NCI-H460 (cell line): ENCODE measurements around the gene MAP1A. TPM values are rescaled to one million over a fixed set of nuclear protein-coding genes. Genes with fewer than 3 reads are reported as not detected.

Source experiments
- total RNA-seq: library from RNA; depleted of rRNA; stranded (reverse); fragments of >200 nt; shearing (Covaris generic); gene quantifications from 2 replicates; pipeline ENCODE4 v1.2.3, GENCODE V29; 2014; rRNA removed

The MAP1A gene
- total RNA-seq, 1 experiment from 2014 or later: 7.7 TPM

Other genes starting within 250 kb of the MAP1A start
- not detected in 2 replicates for gene TGM7, start 215.4 kb upstream of the MAP1A start, total RNA-seq
- 10.0 and 11.8 TPM in 2 replicates for gene LCMT2, start 187.0 kb upstream of the MAP1A start, total RNA-seq
- gene ZSCAN29, start 146.6 kb upstream of the MAP1A start, total RNA-seq: 38.6 and 44.2 TPM in 2 replicates
- gene TUBGCP4, start 146.5 kb upstream of the MAP1A start, total RNA-seq: 13.5 and 13.7 TPM in 2 replicates
- gene TP53BP1, start 24.5 kb upstream of the MAP1A start, total RNA-seq: 22.1 and 23.3 TPM in 2 replicates
- gene PPIP5K1, start 72.6 kb downstream of the MAP1A start, total RNA-seq: 10.7 and 12.7 TPM in 2 replicates
- 1.5 and 2.4 TPM in 2 replicates for gene CKMT1B, start 76.4 kb downstream of the MAP1A start, total RNA-seq
- 0.17 and 0.22 TPM in 2 replicates for gene STRC, start 101.2 kb downstream of the MAP1A start, total RNA-seq
- gene CATSPER2, start 131.2 kb downstream of the MAP1A start, total RNA-seq: 1.5 TPM in 2 replicates
- gene CKMT1A, start 176.3 kb downstream of the MAP1A start, total RNA-seq: 1.2 TPM in 2 replicates
- gene PDIA3, start 228.8 kb downstream of the MAP1A start, total RNA-seq: 290 and 370 TPM in 2 replicates